Activated naive CD4-positive, alpha-beta T cell treated with anti-CD3 and anti-CD28 coated beads, Interleukin-2, amount 50 U/mL, for 24 hours (primary cell): ENCODE results near the gene WASF2.
"Not testable (repeated sequence)": the region's sequence is repeated elsewhere in the genome, so short reads cannot be mapped to it uniquely, and the experiment has no call there.

ENCODE experiments used
- H3K27ac Mint-ChIP-seq: one replicate; pipeline ENCODE4 v1.8.0; 2021; ENCODE audit warnings: mild to moderate bottlenecking, mixed read lengths
- H3K27me3 Mint-ChIP-seq: one replicate; pipeline ENCODE4 v1.8.0; 2021; ENCODE audit warnings: mixed read lengths
- H3K36me3 Mint-ChIP-seq: one replicate; pipeline ENCODE4 v1.8.0; 2021; ENCODE audit warnings: mixed read lengths
- H3K4me1 Mint-ChIP-seq: one replicate; pipeline ENCODE4 v1.8.0; 2021; ENCODE audit warnings: mixed read lengths
- H3K4me3 Mint-ChIP-seq: one replicate; pipeline ENCODE4 v1.8.0; 2021; ENCODE audit warnings: mild to moderate bottlenecking, mixed read lengths
- H3K9me3 Mint-ChIP-seq: one replicate; pipeline ENCODE4 v1.8.0; 2021; ENCODE audit warnings: mixed read lengths

The WASF2 gene

GRCh38 chr1:27487966-27488884, 1.7 kb downstream of the WASF2 start:
- Mint-ChIP-seq H3K27me3 (no peaks in the 10 kb centered on the region), H3K9me3 (no peaks in the 10 kb centered on the region), H3K36me3 (no peaks in the 10 kb centered on the region), H3K27ac (peak overlapping the region; percentile 94), H3K4me1 (peaks cover 48% of the 10 kb centered on the region), H3K4me3 (peak overlapping the region; percentile 95)

GRCh38 chr1:27485363-27485762, 4.6 kb downstream of the WASF2 start:
- Mint-ChIP-seq H3K4me3 (no peak overlapping the region), H3K4me1 (peaks cover 63% of the 10 kb centered on the region), H3K36me3 (no peaks in the 10 kb centered on the region), H3K9me3 (no peaks in the 10 kb centered on the region), H3K27me3 (no peaks in the 10 kb centered on the region), H3K27ac (no peak overlapping the region)

- H3K4me1 Mint-ChIP-seq: peaks cover 62% of the 10 kb centered on the region
- peak overlapping the region; percentile 72 for H3K27ac Mint-ChIP-seq
- H3K9me3 Mint-ChIP-seq: no peaks in the 10 kb centered on the region
- H3K27me3 Mint-ChIP-seq: no peaks in the 10 kb centered on the region
- no peak overlapping the region for H3K4me3 Mint-ChIP-seq
- H3K36me3 Mint-ChIP-seq: peaks cover 3% of the 10 kb centered on the region
Observed at GRCh38 chr1:27483659-27484058, 6.3 kb downstream of the WASF2 start.

DNA sequence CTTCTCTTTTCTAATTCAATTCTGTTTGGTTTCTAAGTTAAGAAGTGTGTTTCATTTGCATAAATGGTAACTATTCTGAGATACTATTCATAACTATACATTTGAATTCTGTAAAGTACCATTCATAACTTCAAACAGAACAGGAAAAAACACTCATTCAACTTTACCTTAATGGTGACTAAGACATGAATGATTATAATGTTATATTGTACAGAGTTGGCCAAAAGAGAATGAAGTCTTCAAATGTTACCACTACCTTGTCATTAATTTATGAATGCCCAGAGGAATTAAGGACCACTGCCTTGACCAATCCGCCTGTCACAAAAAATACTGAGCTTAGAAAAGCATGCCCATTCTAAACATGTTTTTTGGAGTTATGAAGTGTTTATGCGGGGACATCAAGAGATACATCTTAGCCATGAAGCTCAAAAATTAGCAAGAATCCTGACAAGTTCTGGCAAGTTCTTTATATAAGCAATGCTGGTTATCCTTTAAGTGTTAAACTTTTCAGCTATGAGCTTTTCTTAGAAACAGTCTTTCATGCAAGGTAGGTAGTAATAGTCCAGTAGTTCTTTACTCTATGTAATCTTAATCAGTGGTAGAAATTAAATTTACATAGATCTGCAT, 7.9 kb downstream of the WASF2 start:
- Mint-ChIP-seq H3K36me3 (peaks cover 6% of the 10 kb centered on the region), H3K27me3 (no peaks in the 10 kb centered on the region), H3K4me1 (peaks cover 62% of the 10 kb centered on the region), H3K9me3 (peaks cover 5% of the 10 kb centered on the region), H3K27ac (peak overlapping the region; percentile 87), H3K4me3 (peak overlapping the region; percentile 37)

DNA sequence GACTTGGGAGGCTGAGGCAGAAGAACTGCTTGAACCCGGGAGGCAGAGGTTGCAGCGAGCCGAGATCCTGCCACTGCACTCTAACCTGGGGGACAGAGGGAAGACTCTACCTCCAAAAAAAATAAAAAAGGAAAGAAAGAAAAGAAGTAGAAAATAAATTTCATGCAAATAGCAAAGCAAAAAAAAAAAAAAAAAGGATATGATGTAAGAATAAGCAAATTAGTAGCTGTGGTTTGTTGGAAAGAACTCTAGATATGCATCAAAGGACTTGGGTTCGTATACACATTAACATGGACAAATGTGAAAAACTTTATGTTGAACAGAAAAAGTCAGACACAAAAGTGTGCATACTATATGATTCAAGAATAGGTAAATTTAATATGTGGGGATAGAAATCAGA, 11.9 kb downstream of the WASF2 start:
- Mint-ChIP-seq H3K4me1 (peaks cover 75% of the 10 kb centered on the region), H3K27ac (peak overlapping the region; percentile 79), H3K4me3 (peak overlapping the region; percentile 63), H3K27me3 (no peaks in the 10 kb centered on the region), H3K36me3 (peaks cover 12% of the 10 kb centered on the region), H3K9me3 (peaks cover 5% of the 10 kb centered on the region)

DNA sequence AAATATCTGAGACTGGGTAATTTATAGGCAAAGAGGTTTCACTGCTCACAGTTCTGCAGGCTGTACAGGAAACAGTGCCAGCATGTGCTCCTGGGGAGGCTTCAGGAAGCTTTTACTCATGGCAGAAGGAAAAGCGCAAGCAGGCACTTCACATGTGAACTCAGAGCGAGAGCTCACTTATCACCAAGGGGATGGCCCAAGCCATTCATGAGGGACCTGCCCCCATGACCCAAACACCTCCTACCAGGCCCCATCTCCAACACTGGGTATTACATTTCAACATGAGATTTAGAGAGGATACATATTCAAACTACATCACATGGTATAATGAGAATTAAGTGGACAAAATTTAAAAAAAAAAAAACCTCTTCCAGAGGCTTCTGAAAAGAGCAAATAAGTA, 13.7 kb downstream of the WASF2 start:
- Mint-ChIP-seq H3K27ac (peak overlapping the region; percentile 62), H3K36me3 (peaks cover 12% of the 10 kb centered on the region), H3K4me1 (peaks cover 72% of the 10 kb centered on the region), H3K9me3 (peaks cover 5% of the 10 kb centered on the region), H3K4me3 (peak overlapping the region; percentile 40), H3K27me3 (no peaks in the 10 kb centered on the region)

GRCh38 chr1:27475720-27476119, 14.2 kb downstream of the WASF2 start:
- peak overlapping the region; percentile 62 for H3K27ac Mint-ChIP-seq
- no peak overlapping the region for H3K4me3 Mint-ChIP-seq
- peaks cover 73% of the 10 kb centered on the region for H3K4me1 Mint-ChIP-seq
- peaks cover 12% of the 10 kb centered on the region for H3K36me3 Mint-ChIP-seq
- H3K27me3 Mint-ChIP-seq: no peaks in the 10 kb centered on the region
- peaks cover 5% of the 10 kb centered on the region for H3K9me3 Mint-ChIP-seq

GRCh38 chr1:27473755-27474154, 16.2 kb downstream of the WASF2 start:
- Mint-ChIP-seq H3K27me3 (no peaks in the 10 kb centered on the region), H3K4me1 (peaks cover 83% of the 10 kb centered on the region), H3K36me3 (peaks cover 17% of the 10 kb centered on the region), H3K9me3 (peaks cover 5% of the 10 kb centered on the region), H3K4me3 (peak overlapping the region; percentile 45), H3K27ac (peak overlapping the region; percentile 81)

DNA sequence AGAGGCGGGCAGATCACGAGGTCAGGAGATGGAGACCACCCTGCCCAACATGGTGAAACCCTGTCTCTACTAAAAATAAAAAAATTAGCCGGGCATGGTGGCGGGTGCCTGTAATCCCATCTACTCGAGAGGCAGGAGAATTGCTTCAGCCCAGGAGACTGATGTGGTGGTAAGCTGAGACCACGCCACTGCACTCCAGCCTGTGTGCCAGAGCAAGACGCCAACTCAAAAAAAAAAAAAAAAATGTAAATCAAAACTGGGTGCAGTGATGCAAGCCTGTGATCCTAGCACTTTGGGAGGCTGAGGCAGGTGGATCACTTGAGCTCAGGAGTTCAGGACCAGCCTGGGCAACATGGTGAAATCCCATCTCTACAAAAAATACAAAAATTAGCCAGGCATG, 17.9 kb downstream of the WASF2 start:
- H3K4me3 Mint-ChIP-seq, H3K27ac Mint-ChIP-seq, H3K9me3 Mint-ChIP-seq, H3K27me3 Mint-ChIP-seq: not testable (repeated sequence)
- peaks cover 15% of the 10 kb centered on the region for H3K36me3 Mint-ChIP-seq
- H3K4me1 Mint-ChIP-seq: peaks cover 86% of the 10 kb centered on the region

- no peak overlapping the region for H3K4me3 Mint-ChIP-seq
- no peaks in the 10 kb centered on the region for H3K9me3 Mint-ChIP-seq
- H3K27me3 Mint-ChIP-seq: no peaks in the 10 kb centered on the region
- H3K36me3 Mint-ChIP-seq: peaks cover 13% of the 10 kb centered on the region
- H3K4me1 Mint-ChIP-seq: peaks cover 81% of the 10 kb centered on the region
- H3K27ac Mint-ChIP-seq: peak overlapping the region; percentile 12
Observed at GRCh38 chr1:27471477-27471876, 18.5 kb downstream of the WASF2 start.

DNA sequence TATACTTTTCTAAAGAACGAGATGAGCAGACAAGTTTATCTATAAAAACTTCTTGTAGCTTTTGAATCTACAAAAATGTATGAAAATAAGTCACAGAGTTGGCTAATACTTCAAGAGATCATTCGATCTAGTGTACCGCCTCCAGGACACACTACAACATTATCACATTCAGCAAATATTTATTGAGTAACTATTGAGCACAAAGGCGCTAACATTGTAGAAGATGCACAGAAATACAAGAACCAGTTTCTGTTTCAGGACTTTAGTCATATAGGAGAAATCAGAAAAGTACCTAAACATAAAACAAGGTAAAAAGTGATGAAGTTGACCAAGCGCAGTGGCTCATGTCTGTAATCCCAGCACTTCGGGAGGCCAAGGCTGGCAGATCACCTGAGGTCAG, 20.6 kb downstream of the WASF2 start:
- Mint-ChIP-seq H3K9me3 (no peaks in the 10 kb centered on the region), H3K4me3 (no peak overlapping the region), H3K36me3 (peaks cover 10% of the 10 kb centered on the region), H3K27me3 (no peaks in the 10 kb centered on the region), H3K27ac (peak overlapping the region; percentile 86), H3K4me1 (peaks cover 80% of the 10 kb centered on the region)

DNA sequence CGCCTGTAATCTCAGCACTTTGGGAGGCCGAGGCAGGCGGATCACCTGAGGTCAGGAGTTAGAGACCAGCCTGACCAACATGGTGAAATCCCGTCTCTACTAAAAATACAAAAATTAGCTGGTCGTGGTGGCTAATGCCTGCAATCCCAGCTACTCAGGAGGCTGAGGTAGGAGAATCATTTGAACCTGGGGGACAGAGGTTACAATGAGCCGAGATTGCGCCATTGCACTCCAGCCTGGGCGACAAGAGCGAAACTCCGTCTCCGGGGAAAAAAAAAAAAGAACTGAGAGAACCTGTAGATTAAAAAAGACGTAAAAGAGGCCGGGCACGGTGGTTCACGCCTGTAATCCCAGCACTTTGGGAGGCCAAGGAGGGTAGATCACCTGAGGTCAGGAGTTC, 21.6 kb downstream of the WASF2 start:
- not testable (repeated sequence) for H3K9me3 Mint-ChIP-seq, H3K27me3 Mint-ChIP-seq, H3K4me3 Mint-ChIP-seq
- peaks cover 10% of the 10 kb centered on the region for H3K36me3 Mint-ChIP-seq
- H3K27ac Mint-ChIP-seq: peak overlapping the region; percentile 83
- H3K4me1 Mint-ChIP-seq: peaks cover 71% of the 10 kb centered on the region

DNA sequence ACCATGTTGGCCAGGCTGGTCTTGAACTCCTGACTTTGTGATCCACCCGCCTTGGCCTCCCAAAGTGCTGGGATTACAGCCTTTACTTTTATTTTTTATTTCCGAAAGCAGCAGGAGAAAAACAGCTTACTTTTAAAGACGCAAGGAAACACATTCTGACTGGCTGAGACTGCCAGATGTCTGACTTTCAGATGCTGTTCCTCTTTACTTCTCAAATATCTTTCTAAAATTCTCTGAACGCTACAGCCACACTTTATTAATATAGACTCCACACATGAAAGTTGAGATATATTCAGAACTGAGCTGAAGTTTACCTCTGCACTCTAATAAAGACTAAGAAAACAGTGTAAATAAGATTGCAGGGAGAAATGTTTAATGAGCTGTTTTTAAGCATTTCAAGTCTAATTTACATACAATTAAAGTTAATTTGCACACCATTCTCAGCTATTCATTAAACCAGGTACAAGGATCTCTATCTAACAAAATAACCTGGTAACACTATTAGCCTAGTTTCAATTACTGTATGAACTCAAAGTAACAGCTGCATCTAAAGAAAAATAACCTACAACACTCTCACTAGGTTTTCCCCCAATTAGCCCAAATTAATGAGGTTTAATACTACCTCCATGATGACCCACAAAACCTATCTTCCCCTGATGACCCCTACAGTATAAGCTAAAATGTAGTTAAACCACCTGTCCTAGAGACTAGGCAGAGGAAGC, 24.9 kb downstream of the WASF2 start:
- Mint-ChIP-seq H3K4me3 (no peak overlapping the region), H3K4me1 (peaks cover 51% of the 10 kb centered on the region), H3K27me3 (no peaks in the 10 kb centered on the region), H3K27ac (peak overlapping the region; percentile 71), H3K36me3 (peaks cover 7% of the 10 kb centered on the region), H3K9me3 (no peaks in the 10 kb centered on the region)

GRCh38 chr1:27463916-27464315, 26.1 kb downstream of the WASF2 start:
- H3K27me3 Mint-ChIP-seq, H3K27ac Mint-ChIP-seq, H3K4me3 Mint-ChIP-seq, H3K9me3 Mint-ChIP-seq, H3K36me3 Mint-ChIP-seq: not testable (repeated sequence)
- H3K4me1 Mint-ChIP-seq: peaks cover 45% of the 10 kb centered on the region

GRCh38 chr1:27458521-27458920, 31.4 kb downstream of the WASF2 start:
- H3K4me1 Mint-ChIP-seq: peaks cover 45% of the 10 kb centered on the region
- not testable (repeated sequence) for H3K36me3 Mint-ChIP-seq, H3K27me3 Mint-ChIP-seq, H3K4me3 Mint-ChIP-seq, H3K9me3 Mint-ChIP-seq, H3K27ac Mint-ChIP-seq
